HG02870 (cell line): ENCODE data around the gene RPL35.
A peak's percentile ranks its signal among the peaks of the same experiment; 100 is the strongest.

Source experiments
- ATAC-seq: cut with Tn5 transposase; IDR thresholded peaks from one replicate; pipeline ENCODE4 v1.9.1; 2021; ENCODE audit warnings: mild to moderate bottlenecking, moderate library complexity; ENCODE audit not compliant: unreplicated experiment

The RPL35 gene

GRCh38 chr9:124861342-124862229, at the start of gene RPL35, which contains the start of gene ARPC5L:
RPL35 (minus strand) TSS chr9:124861957; CDS start chr9:124861912, 45 bp downstream.
ARPC5L (plus strand) TSS chr9:124862130; CDS start chr9:124869291, 7,161 bp downstream.
- peak; percentile 89 for ATAC-seq

DNA sequence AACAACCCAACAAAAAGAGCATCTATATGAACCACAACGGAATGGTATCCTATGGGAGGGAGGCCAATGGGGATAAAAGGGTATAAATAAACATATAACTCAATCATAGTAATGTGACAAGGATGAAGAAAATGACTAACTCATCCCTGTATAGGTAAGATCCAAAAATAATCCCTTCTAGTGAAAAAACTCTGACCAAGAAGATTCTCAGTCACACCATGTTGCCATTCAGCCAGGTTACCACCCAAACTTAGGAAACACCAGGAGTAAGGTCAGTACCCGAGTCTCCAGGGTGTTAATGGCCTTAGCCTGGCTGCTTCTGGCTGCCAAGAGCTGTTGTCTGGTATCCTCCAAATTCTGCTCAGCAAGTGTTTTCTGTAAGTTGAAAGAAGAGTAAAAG, 46.3 kb upstream of the RPL35 start:
- ATAC-seq = no peak

- no peak for ATAC-seq
Measured at GRCh38 chr9:124906966-124907365, 45.2 kb upstream of the RPL35 start.

- ATAC-seq = no peak
Measured at GRCh38 chr9:124899845-124900244, 38.1 kb upstream of the RPL35 start.

DNA sequence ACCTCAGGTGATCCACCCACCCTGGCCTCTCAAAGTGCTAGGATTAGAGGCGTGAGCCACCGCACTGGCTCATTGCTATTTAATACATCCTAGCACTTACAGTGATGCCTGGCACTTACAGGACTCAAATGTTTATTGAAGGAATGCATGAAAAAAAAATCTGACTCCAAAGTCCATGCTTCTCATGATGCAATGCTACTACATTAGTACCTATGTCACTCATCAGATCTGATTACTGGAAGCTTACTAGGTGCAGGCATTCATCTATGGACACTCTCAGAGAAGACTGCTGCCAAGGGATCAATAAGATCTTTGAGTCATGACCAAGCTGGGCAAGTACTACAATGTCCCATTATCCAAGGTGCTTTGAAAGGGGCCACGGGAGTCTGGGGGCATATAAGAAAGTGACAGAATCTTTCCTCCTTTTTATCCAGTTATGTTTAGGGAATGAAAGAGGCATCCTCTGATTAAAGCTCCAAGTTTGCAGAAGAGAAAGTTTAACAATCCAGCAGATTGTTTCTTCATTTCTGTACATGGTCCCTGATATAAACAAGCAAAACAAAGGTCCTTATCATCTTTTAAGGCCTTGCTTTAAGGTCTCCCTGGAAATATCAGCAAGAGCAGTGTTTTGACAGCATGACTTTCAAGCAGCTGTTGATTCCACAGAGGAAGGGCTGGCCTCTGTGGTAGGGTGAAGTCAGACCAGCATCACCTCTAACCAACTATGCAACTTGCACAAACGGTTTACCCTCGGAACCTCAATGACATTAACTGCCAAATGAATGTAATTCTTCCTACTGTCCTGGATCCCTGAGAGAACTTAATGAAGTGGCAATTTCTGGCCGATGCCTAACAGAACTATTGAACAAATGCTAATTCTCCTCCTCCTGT, 36.1 kb upstream of the RPL35 start:
- ATAC-seq = no peak

- ATAC-seq = no peak
Measured at GRCh38 chr9:124894741-124895170, 33.0 kb upstream of the RPL35 start.

GRCh38 chr9:124894035-124894740, 32.4 kb upstream of the RPL35 start:
- ATAC-seq = no peak

GRCh38 chr9:124890179-124890578, 28.4 kb upstream of the RPL35 start:
- no peak for ATAC-seq

GRCh38 chr9:124889006-124889405, 27.2 kb upstream of the RPL35 start:
- ATAC-seq = no peak

- ATAC-seq = no peak
Measured at GRCh38 chr9:124887832-124888231, 26.1 kb upstream of the RPL35 start.

- no peak for ATAC-seq
Measured at GRCh38 chr9:124886866-124887492, 25.2 kb upstream of the RPL35 start.

DNA sequence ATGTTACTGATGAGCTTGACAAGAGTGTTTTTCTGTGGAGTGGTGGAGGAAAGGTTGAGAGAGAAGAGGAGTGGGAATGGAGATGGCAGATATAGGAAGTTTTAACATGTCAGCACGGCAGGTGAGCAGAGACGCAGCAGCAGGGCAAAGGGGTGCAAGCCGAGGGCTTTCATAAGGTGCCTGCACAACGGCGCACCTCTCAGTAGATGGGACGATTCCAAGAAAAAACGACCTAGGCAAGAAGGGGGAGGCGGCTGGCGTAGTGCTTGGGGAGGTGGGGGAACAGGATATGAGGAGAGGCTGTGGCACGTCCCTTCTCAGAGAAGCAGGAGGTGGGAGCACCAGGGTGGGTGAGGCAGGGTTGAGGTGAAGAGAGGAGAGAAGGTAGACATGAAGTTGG, 24.7 kb upstream of the RPL35 start:
- ATAC-seq = no peak

DNA sequence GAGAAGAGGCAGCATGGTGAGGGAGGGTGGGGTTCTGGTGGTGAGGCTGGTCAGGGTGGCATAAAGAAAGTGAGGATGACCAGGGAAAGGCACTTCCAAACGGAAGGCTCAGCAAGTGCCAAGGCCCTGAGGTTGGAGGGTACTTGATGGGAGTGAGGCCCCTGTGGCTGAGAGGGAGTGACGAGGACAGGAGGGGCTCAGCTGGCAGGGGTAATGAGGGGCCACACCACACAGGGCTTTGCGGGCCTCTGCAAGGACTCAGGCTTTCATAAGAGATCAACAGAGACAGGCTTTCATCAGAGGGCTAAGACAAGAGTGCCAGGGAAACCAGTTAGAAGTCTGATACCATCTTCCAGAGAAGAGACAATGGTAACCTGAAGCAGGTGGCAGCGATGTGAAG, 23.8 kb upstream of the RPL35 start:
- no peak for ATAC-seq

DNA sequence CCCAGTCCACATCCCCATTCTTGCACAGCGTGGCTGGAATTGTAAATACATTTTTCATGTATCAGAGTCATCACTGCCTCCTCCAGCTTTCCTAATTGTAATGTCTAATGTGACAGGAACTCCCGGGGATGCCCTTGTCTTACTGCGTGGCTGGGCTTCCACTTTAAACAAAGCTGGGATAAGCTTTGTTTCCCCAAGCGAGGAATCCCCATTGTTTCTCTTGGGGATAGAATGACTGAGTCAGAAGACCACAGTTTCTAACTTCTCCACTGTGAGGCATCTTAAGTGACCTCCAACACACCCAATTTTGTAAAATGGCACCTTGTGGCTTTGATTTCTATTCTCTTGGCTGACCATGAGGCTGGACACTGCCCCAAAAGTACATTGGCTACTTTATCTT, 22.6 kb upstream of the RPL35 start:
- no peak for ATAC-seq

GRCh38 chr9:124882231-124882630, 20.5 kb upstream of the RPL35 start:
- no peak for ATAC-seq

GRCh38 chr9:124881138-124881743, 19.5 kb upstream of the RPL35 start:
- no peak for ATAC-seq

DNA sequence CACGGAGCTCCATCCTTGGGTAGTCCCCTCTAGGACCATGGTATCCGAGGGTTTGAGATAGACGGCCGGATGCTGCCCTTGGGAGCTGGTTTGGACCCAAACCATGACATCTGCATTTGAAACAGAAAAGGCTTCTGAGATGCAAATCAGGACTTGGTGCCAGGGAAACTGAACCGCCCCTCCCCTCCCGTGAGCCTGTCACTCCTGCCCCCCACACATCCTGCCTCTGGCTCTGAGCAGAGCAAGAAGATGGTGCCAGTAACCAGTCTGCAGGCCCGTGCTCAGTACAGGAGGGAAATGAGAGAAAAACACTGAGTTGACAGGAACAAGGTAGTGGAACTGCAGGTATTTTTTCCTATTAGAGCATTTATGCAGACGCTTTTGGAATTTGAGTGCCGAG, 18.7 kb upstream of the RPL35 start:
- ATAC-seq = no peak

DNA sequence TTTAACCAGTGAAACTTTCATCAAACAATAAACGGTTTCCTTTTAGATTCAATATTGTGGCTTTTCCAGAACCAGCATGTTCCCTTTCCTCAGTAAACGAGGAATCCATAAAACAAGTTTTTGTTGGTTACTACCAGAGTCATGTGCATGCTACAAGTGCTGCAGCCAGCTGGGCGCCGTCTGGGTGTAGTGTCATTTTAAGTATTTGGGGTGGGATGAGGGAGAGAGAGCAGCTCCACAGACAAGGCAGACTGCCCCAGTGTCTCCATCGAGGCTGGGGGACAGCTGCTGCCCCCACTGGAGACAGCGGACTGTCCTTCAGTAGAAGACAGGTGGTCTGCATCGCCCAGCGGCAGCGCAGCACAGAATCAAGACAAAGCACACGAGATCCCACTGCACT, 17.5 kb upstream of the RPL35 start:
- ATAC-seq = no peak

DNA sequence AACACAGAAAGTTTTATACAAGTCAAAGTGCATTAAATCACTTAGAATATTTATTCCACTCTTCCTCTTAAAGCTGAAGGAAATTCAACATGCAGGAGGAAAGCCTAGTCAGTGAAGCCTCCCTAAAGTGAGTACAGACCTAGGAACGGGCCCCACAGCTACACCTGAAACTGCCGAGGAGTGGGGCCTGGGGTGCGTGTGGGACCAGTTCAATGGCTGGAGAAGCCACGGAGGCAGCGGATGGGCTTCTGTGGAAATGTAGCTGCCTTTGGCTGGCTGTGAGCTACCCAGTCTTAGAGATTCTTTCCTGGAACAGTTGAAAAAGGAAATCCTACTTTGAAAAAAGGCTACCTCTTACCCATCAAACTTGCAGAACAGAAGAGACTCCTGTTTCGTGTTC, 16.8 kb upstream of the RPL35 start:
- ATAC-seq = no peak

GRCh38 chr9:124878021-124878420, 16.3 kb upstream of the RPL35 start:
- no peak for ATAC-seq
